KMS-11 (cell line): ENCODE measurements around the gene ARL6IP4.

Experiments
- H2AFZ ChIP-seq: fragments of 200-600 bp; sonication (generic); 2 replicates; pipeline ENCODE4 v1.6.1; 2016; ENCODE audit warnings: antibody characterized with exemption, mixed run types, low read depth
- H3K27ac ChIP-seq: fragments of 200-600 bp; sonication (generic); 2 replicates; pipeline ENCODE4 v1.6.1; 2016; ENCODE audit warnings: mild to moderate bottlenecking, mixed run types
- H3K27me3 ChIP-seq: fragments of 200-600 bp; sonication (generic); 2 replicates; pipeline ENCODE4 v1.6.1; 2017; ENCODE audit warnings: mild to moderate bottlenecking, low read depth, mixed run types, moderate library complexity; ENCODE audit not compliant: insufficient read depth
- H3K36me3 ChIP-seq: fragments of 200-600 bp; sonication (generic); 2 replicates; pipeline ENCODE4 v1.6.1; 2017; ENCODE audit warnings: mild to moderate bottlenecking, mixed run types; ENCODE audit not compliant: insufficient read depth
- H3K4me1 ChIP-seq: fragments of 200-600 bp; sonication (generic); 2 replicates; pipeline ENCODE4 v1.6.1; 2016; ENCODE audit warnings: mild to moderate bottlenecking, low read depth, mixed run types; ENCODE audit not compliant: poor library complexity, severe bottlenecking
- H3K4me2 ChIP-seq: fragments of 200-600 bp; sonication (generic); 2 replicates; pipeline ENCODE4 v1.7.0; 2016; ENCODE audit warnings: mild to moderate bottlenecking, mixed run types
- H3K4me3 ChIP-seq: fragments of 200-600 bp; sonication (generic); IDR thresholded peaks from 2 replicates; pipeline ENCODE4 v1.6.1; 2017; ENCODE audit warnings: low read depth, low read length, mixed read lengths; ENCODE audit not compliant: insufficient read depth
- H3K79me2 ChIP-seq: fragments of 200-600 bp; sonication (generic); 2 replicates; pipeline ENCODE4 v1.6.1; 2016; ENCODE audit warnings: low read depth, mixed run types; ENCODE audit not compliant: insufficient read depth
- H3K9ac ChIP-seq: fragments of 200-600 bp; sonication (generic); 2 replicates; pipeline ENCODE4 v1.6.1; 2016; ENCODE audit warnings: mild to moderate bottlenecking, mixed run types
- H4K20me1 ChIP-seq: fragments of 200-600 bp; sonication (generic); 2 replicates; pipeline ENCODE4 v1.6.1; 2016; ENCODE audit warnings: mild to moderate bottlenecking, mixed run types; ENCODE audit not compliant: insufficient read depth
- CTCF ChIP-seq: fragments of 200-600 bp; sonication (generic); conservative IDR thresholded peaks from 2 replicates; pipeline ENCODE4 v1.6.1; 2017; ENCODE audit warnings: low read depth, mild to moderate bottlenecking, antibody characterized with exemption, low read length, moderate library complexity, mixed read lengths

The ARL6IP4 gene

GRCh38 chr12:122944605-122945592, 35.6 kb upstream of the ARL6IP4 start:
- Histone ChIP-seq H3K4me2 (no peak overlapping the region), H3K27ac (no peak overlapping the region)

GRCh38 chr12:122946690-122947341, 33.7 kb upstream of the ARL6IP4 start:
- Histone ChIP-seq H4K20me1 (no peaks in the 10 kb centered on the region), H3K4me1 (peaks cover 19% of the 10 kb centered on the region), H2AFZ (no peak overlapping the region), H3K79me2 (no peaks in the 10 kb centered on the region), H3K27ac (no peak overlapping the region), H3K9ac (no peak overlapping the region), H3K4me3 (no peak overlapping the region), H3K36me3 (no peaks in the 10 kb centered on the region), H3K27me3 (no peaks in the 10 kb centered on the region), H3K4me2 (no peak overlapping the region)
- no peak for TF ChIP-seq CTCF

More at GRCh38 chr12:122944605-122945592, 35.6 kb upstream of the ARL6IP4 start:
- H3K79me2 ChIP-seq = no peaks in the 10 kb centered on the region
- H3K27me3 ChIP-seq = no peaks in the 10 kb centered on the region
- no peak overlapping the region for H2AFZ ChIP-seq
- peaks cover 15% of the 10 kb centered on the region for H3K4me1 ChIP-seq
- H4K20me1 ChIP-seq = no peaks in the 10 kb centered on the region
- no peak overlapping the region for H3K9ac ChIP-seq
- H3K36me3 ChIP-seq = no peaks in the 10 kb centered on the region
- H3K4me3 ChIP-seq = no peak overlapping the region
- no peak for TF ChIP-seq CTCF

- no peak for TF ChIP-seq CTCF
- H3K79me2 ChIP-seq = no peaks in the 10 kb centered on the region
- no peak overlapping the region for H3K9ac ChIP-seq
- H4K20me1 ChIP-seq = no peaks in the 10 kb centered on the region
- H3K4me3 ChIP-seq = no peak overlapping the region
- no peak overlapping the region for H2AFZ ChIP-seq
- no peaks in the 10 kb centered on the region for H3K36me3 ChIP-seq
- H3K27me3 ChIP-seq = no peaks in the 10 kb centered on the region
- peaks cover 18% of the 10 kb centered on the region for H3K4me1 ChIP-seq
- H3K27ac ChIP-seq = no peak overlapping the region
- H3K4me2 ChIP-seq = no peak overlapping the region
Observed at GRCh38 chr12:122947352-122947792, 33.1 kb upstream of the ARL6IP4 start.

- no peaks in the 10 kb centered on the region for H3K79me2 ChIP-seq
Observed at GRCh38 chr12:122948605-122949004, 31.9 kb upstream of the ARL6IP4 start.

More at GRCh38 chr12:122948605-122949004, 31.9 kb upstream of the ARL6IP4 start:
- Histone ChIP-seq H4K20me1 (no peaks in the 10 kb centered on the region), H3K4me3 (no peak overlapping the region), H3K27me3 (no peaks in the 10 kb centered on the region), H3K4me1 (peaks cover 14% of the 10 kb centered on the region), H3K4me2 (no peak overlapping the region), H3K27ac (no peak overlapping the region), H3K36me3 (no peaks in the 10 kb centered on the region), H2AFZ (no peak overlapping the region), H3K9ac (no peak overlapping the region)
- no peak for TF ChIP-seq CTCF
